Keratinocyte (primary cell): ENCODE data around the gene SLC2A9. TPM values are rescaled to one million over a fixed set of nuclear protein-coding genes. Genes with fewer than 3 reads are reported as not detected.

ENCODE experiments used
- DNase-seq: peaks from one replicate; pipeline ENCODE4 v3.0.0-alpha.2; 2011; ENCODE audit warnings: low read depth, missing footprints, low spot score
- FAIRE-seq: peaks from 2 replicates; lab custom pipeline; 2011; peaks lifted over from hg19 to GRCh38; lab: Jason Lieb, UNC
- H2AFZ ChIP-seq: 2 replicates; pipeline ENCODE4 v1.6.0; 2012; ENCODE audit warnings: low read length, control low read depth, inconsistent platforms; ENCODE audit not compliant: control insufficient read depth
- H3K27ac ChIP-seq: 2 replicates; pipeline ENCODE4 v1.5.1; 2011; ENCODE audit warnings: low read length; ENCODE audit not compliant: control insufficient read depth, insufficient read depth
- H3K27me3 ChIP-seq: 3 replicates; pipeline ENCODE4 v1.6.0; 2011; ENCODE audit warnings: low read length; ENCODE audit not compliant: control insufficient read depth, insufficient read depth; ENCODE audit errors: extremely low read depth
- H3K36me3 ChIP-seq, 2 experiments: 2 replicates in 1 of 2; 3 replicates in 1 of 2; pipeline ENCODE4 v1.5.1; 2011; ENCODE audit warnings: low read length in 2 of 2, mild to moderate bottlenecking in 1 of 2; ENCODE audit not compliant: control insufficient read depth in 2 of 2, insufficient read depth in 2 of 2; ENCODE audit errors: extremely low read depth in 1 of 2
- H3K4me1 ChIP-seq: 3 replicates; pipeline ENCODE4 v1.5.1; 2011; ENCODE audit warnings: low read length; ENCODE audit not compliant: control insufficient read depth, insufficient read depth; ENCODE audit errors: extremely low read depth
- H3K4me2 ChIP-seq: 3 replicates; pipeline ENCODE4 v1.6.0; 2011; ENCODE audit warnings: low read depth, low read length; ENCODE audit not compliant: control insufficient read depth, insufficient read depth; ENCODE audit errors: extremely low read depth
- H3K4me3 ChIP-seq, 3 experiments: fragments of 200-600 bp in 1 of 3; sonication (generic) in 1 of 3; 2 replicates in 2 of 3; 3 replicates in 1 of 3; pipeline ENCODE4 v1.5.1; 2011 to 2016; ENCODE audit warnings: low read length in 3 of 3, mild to moderate bottlenecking in 3 of 3, control low read depth in 2 of 3, inconsistent platforms in 1 of 3, low read depth in 1 of 3, mixed read lengths in 1 of 3, mixed run types in 1 of 3, moderate library complexity in 1 of 3; ENCODE audit not compliant: control insufficient read depth in 2 of 3, insufficient read depth in 2 of 3; ENCODE audit errors: extremely low read depth in 1 of 3
- H3K79me2 ChIP-seq: 2 replicates; pipeline ENCODE4 v1.6.0; 2012; ENCODE audit warnings: low read length; ENCODE audit not compliant: control insufficient read depth, insufficient read depth
- H3K9ac ChIP-seq: 3 replicates; pipeline ENCODE4 v1.6.0; 2011; ENCODE audit warnings: low read length; ENCODE audit not compliant: control insufficient read depth, insufficient read depth; ENCODE audit errors: extremely low read depth
- H3K9me1 ChIP-seq: 3 replicates; pipeline ENCODE4 v1.6.0; 2011; ENCODE audit warnings: low read length; ENCODE audit not compliant: control insufficient read depth, insufficient read depth; ENCODE audit errors: extremely low read depth
- H3K9me3 ChIP-seq: 2 replicates; pipeline ENCODE4 v1.5.1; 2012; ENCODE audit warnings: low read depth, low read length; ENCODE audit not compliant: control insufficient read depth
- H4K20me1 ChIP-seq: 3 replicates; pipeline ENCODE4 v1.6.0; 2011; ENCODE audit warnings: low read length; ENCODE audit not compliant: control insufficient read depth, insufficient read depth; ENCODE audit errors: extremely low read depth
- EZH2 ChIP-seq: IDR thresholded peaks from one replicate; pipeline ENCODE4 v1.6.1; 2012; ENCODE audit warnings: inconsistent platforms, mild to moderate bottlenecking, low read length, moderate library complexity
- dilution Hi-C: fragments of 300-500 bp; cut with MboI; formaldehyde crosslinking; loops from one replicate; pipeline ENCODE4 v1.7.0; 2020; ENCODE audit warnings: low sequenced_read_pairs; ENCODE audit not compliant: extremely low pct_ligation_motif_present
- polyA plus RNA-seq, 5 experiments: library from polyadenylated mRNA; depleted of rRNA in 3 of 5; stranded (reverse) in 3 of 5; stranded (forward) in 1 of 5; unstranded in 1 of 5; fragments of >200 nt; gene quantifications; 1 replicate in 1 of 5; 2 replicates in 3 of 5; 3 replicates in 1 of 5; pipeline versions ENCODE4 v1.2.1 to v1.2.3, GENCODE V29; 2011 to 2012; ENCODE audit warnings: missing spikeins in 2 of 5, low read depth in 1 of 5, low replicate concordance in 1 of 5
- TF ChIP-seq, protein P1 (sequence below), 3 experiments: IDR thresholded peaks in 1 of 3; conservative IDR thresholded peaks in 1 of 3; optimal IDR thresholded peaks in 1 of 3; 2 replicates in 2 of 3; 3 replicates in 1 of 3; pipeline versions ENCODE3 to v1.5.1; 2011; ENCODE audit warnings: low read length in 3 of 3, mild to moderate bottlenecking in 3 of 3, moderate library complexity in 2 of 3, control low read depth in 1 of 3, inconsistent platforms in 1 of 3; ENCODE audit not compliant: insufficient read depth in 2 of 3; ENCODE audit errors: extremely low read depth in 1 of 3

Gene SLC2A9
- polyA plus RNA-seq, 1 donor (not counting 4 experiments of a cell fraction or from before 2014, with no cell fraction given): 37.3 TPM

- Histone ChIP-seq H3K79me2 (peaks cover 46% of the 10 kb centered on the region), H3K4me2 (peak overlapping the region; percentile 63), H3K9ac (peak overlapping the region; percentile 53), H2AFZ (no peak overlapping the region), H3K27ac (peak overlapping the region; percentile 69), H3K4me3 (peak overlapping the region in 2 of 3 experiments; percentile 7 to 13), H4K20me1 (peaks cover 17% of the 10 kb centered on the region), H3K36me3 (peaks cover 7 to 22% of the 10 kb centered on the region in 2 experiments), H3K27me3 (no peaks in the 10 kb centered on the region), H3K9me3 (no peaks in the 10 kb centered on the region), H3K9me1 (peaks cover 6% of the 10 kb centered on the region), H3K4me1 (peaks cover 67% of the 10 kb centered on the region)
- dilution Hi-C loops: no loop called here
- peak; percentile 95 for FAIRE-seq
- no peak for TF ChIP-seq EZH2
- TF ChIP-seq, protein P1, sequence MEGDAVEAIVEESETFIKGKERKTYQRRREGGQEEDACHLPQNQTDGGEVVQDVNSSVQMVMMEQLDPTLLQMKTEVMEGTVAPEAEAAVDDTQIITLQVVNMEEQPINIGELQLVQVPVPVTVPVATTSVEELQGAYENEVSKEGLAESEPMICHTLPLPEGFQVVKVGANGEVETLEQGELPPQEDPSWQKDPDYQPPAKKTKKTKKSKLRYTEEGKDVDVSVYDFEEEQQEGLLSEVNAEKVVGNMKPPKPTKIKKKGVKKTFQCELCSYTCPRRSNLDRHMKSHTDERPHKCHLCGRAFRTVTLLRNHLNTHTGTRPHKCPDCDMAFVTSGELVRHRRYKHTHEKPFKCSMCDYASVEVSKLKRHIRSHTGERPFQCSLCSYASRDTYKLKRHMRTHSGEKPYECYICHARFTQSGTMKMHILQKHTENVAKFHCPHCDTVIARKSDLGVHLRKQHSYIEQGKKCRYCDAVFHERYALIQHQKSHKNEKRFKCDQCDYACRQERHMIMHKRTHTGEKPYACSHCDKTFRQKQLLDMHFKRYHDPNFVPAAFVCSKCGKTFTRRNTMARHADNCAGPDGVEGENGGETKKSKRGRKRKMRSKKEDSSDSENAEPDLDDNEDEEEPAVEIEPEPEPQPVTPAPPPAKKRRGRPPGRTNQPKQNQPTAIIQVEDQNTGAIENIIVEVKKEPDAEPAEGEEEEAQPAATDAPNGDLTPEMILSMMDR (optimal IDR thresholded peaks at IDR 0.05 in 1 of 3, IDR thresholded peaks at IDR 0.05 in 1 of 3, conservative IDR thresholded peaks at IDR 0.05 in 1 of 3; ENCODE audit: extremely low read depth in 1 of 3, insufficient read depth in 2 of 3, low read length in 3 of 3): no peak
- DNase-seq: no peak
Observed at GRCh38 chr4:10006231-10006600, 15.1 kb downstream of the SLC2A9 start.

DNA sequence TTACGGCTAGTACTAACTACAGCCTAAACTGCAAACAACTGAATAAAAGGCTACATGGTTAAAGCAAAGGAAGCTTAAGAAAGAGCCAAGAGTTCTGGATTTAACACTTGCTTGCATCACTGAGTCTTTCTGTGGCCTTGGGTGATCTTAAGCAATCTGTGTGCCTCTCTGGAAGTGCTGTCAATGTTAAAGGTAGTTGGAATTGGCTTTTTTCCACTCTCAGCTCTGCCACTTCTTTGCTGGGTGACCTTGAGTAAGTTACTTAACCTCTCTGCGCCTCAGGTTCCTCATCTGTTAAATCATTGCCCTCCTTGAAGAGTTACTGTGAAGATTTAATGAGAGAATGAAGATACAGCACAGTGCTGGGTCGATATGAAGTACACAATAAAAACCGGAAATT lies 15.7 kb downstream of the SLC2A9 start:
- Histone ChIP-seq H3K9me1 (peaks cover 6% of the 10 kb centered on the region), H3K27ac (peak overlapping the region; percentile 69), H3K4me3 (no peak overlapping the region), H3K27me3 (no peaks in the 10 kb centered on the region), H3K36me3 (peaks cover 7 to 25% of the 10 kb centered on the region in 2 experiments), H3K9ac (no peak overlapping the region), H3K4me1 (peaks cover 72% of the 10 kb centered on the region), H3K9me3 (no peaks in the 10 kb centered on the region), H4K20me1 (peaks cover 18% of the 10 kb centered on the region), H3K4me2 (peak overlapping the region; percentile 63), H3K79me2 (peaks cover 47% of the 10 kb centered on the region), H2AFZ (no peak overlapping the region)
- dilution Hi-C loops: no loop called here
- TF ChIP-seq, protein P1 (optimal IDR thresholded peaks at IDR 0.05 in 1 of 3, IDR thresholded peaks at IDR 0.05 in 1 of 3, conservative IDR thresholded peaks at IDR 0.05 in 1 of 3; ENCODE audit: extremely low read depth in 1 of 3, insufficient read depth in 2 of 3, low read length in 3 of 3): no peak
- no peak for TF ChIP-seq EZH2
- DNase-seq: no peak
- FAIRE-seq: peak; percentile 77
